ENCODE measurements around the gene CACNA1E.
"Not testable (repeated sequence)": the region's sequence is repeated elsewhere in the genome, so short reads cannot be mapped to it uniquely, and the experiment has no call there.

CACNA1E gene

DNA sequence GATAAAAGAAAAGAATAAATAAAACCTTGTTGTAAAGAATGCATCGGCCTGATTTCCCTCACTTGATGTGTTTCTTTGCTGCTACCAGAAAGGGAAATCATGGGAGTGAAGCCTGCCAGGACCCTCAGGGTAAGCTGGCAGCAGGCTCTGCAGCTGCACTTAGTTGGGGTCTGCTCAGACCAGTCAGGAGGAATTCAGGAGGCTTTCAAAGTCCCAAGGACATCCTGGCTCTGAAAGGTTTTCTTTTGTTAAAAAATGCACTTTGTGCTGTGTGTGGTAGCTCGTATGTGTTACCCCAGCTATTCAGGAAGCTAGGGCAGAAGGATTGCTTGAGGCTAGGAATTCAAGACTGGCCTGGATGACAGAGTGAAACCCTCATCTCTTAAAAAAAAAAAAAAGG lies 323.4 kb downstream of the CACNA1E start:
- no peaks in the 10 kb centered on the region for H3K27me3 ChIP-seq (ENCODE audit: control insufficient read depth, insufficient read depth, low read length)
- no peaks in the 10 kb centered on the region for H3K36me3 ChIP-seq (ENCODE audit: control insufficient read depth, insufficient read depth, low read length)
- no peaks in the 10 kb centered on the region for H3K9me3 ChIP-seq (ENCODE audit: control insufficient read depth, insufficient read depth, low read length)

DNA sequence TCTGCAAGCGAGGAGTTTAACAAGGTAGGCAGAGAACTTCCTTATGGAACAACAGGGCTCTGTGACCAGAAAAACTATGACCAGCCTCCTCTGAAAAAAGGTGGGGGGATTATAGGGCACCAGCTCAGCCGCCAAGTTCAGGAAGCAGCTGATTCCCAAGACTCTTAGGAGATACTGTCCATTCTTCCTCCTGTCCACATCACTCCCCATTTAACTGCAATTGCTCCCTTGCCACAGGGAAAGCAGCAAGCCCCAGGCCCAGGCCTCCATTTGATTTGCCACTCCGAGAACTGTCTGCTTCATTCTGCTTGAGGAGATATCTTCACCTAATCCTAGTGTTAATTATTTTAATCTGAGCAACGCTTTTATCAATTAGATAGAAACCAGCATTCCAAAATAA lies 323.9 kb downstream of the CACNA1E start:
- Histone ChIP-seq H3K9me3 (ENCODE audit: control insufficient read depth, insufficient read depth, low read length) (no peaks in the 10 kb centered on the region), H3K36me3 (ENCODE audit: control insufficient read depth, insufficient read depth, low read length) (no peaks in the 10 kb centered on the region), H3K4me3 (ENCODE audit: low read depth, low read length) (no peak overlapping the region), H3K27me3 (ENCODE audit: control insufficient read depth, insufficient read depth, low read length) (no peaks in the 10 kb centered on the region), H3K4me1 (ENCODE audit: control insufficient read depth, insufficient read depth, low read length) (no peaks in the 10 kb centered on the region), H3K9ac (ENCODE audit: low read depth, low read length) (no peak overlapping the region)

More for the DNA sequence above, 323.4 kb downstream of the CACNA1E start:
- Histone ChIP-seq H3K4me1 (ENCODE audit: control insufficient read depth, insufficient read depth, low read length) (no peaks in the 10 kb centered on the region), H3K4me3 (ENCODE audit: low read depth, low read length) (no peak overlapping the region), H3K9ac (ENCODE audit: low read depth, low read length) (no peak overlapping the region)

DNA sequence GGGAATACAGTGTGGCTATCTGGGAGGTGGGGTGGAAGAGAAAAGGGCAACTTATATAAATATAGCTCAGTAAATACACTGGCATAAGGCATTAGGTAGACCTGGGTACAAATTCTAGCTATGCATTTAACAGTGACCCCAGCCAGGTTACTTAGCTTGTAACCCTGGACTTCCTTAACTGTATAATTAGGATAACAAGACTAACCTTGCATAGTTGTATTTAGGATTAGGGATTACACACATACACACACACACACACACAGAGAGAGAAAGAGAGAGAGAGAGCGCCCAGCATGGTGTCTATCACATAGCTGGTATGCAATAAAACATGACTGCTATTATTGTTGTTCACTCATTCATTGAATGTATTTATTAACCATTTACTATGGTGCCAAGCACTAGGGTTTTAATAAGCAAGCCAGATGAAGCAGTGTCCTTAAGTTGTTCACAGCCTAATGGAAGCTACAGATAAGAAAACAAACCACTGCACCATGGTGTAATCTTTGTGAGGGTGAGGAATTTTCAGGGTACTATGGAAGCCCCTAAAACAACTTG lies 326.8 kb downstream of the CACNA1E start:
- H3K27me3 ChIP-seq (ENCODE audit: control insufficient read depth, insufficient read depth, low read length), result no peaks in the 10 kb centered on the region
- H3K9me3 ChIP-seq (ENCODE audit: control insufficient read depth, insufficient read depth, low read length), result no peaks in the 10 kb centered on the region
- H3K36me3 ChIP-seq (ENCODE audit: control insufficient read depth, insufficient read depth, low read length), result no peaks in the 10 kb centered on the region

DNA sequence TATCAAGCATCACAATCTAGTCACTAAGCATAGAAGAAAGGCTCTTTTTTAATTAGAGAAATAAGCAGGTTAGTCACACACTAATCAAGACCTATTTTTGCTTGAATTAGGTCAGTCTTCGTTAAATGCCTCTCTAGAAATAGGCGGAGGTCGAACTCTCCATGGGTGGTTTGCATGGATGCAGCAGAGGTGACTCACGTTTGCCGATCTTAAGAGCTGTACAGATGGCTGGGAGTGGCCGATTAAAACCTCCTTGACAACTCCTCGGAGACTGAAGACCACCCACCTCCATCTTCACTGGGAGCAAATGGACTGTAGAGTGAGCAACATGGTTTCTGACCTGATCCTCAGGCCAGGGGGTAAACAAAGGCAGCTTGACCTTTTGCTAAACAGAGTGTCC lies 328.9 kb downstream of the CACNA1E start:
- Histone ChIP-seq H3K27me3 (ENCODE audit: control insufficient read depth, insufficient read depth, low read length) (no peaks in the 10 kb centered on the region), H3K9ac (ENCODE audit: low read depth, low read length) (no peak overlapping the region), H3K4me1 (ENCODE audit: control insufficient read depth, insufficient read depth, low read length) (no peaks in the 10 kb centered on the region), H3K36me3 (ENCODE audit: control insufficient read depth, insufficient read depth, low read length) (no peaks in the 10 kb centered on the region), H3K9me3 (ENCODE audit: control insufficient read depth, insufficient read depth, low read length) (no peaks in the 10 kb centered on the region), H3K4me3 (ENCODE audit: low read depth, low read length) (no peak overlapping the region)

More for the DNA sequence above, 326.8 kb downstream of the CACNA1E start:
- H3K4me1 ChIP-seq (ENCODE audit: control insufficient read depth, insufficient read depth, low read length), result no peaks in the 10 kb centered on the region
- no peak overlapping the region for H3K4me3 ChIP-seq (ENCODE audit: low read depth, low read length)
- no peak overlapping the region for H3K9ac ChIP-seq (ENCODE audit: low read depth, low read length)

DNA sequence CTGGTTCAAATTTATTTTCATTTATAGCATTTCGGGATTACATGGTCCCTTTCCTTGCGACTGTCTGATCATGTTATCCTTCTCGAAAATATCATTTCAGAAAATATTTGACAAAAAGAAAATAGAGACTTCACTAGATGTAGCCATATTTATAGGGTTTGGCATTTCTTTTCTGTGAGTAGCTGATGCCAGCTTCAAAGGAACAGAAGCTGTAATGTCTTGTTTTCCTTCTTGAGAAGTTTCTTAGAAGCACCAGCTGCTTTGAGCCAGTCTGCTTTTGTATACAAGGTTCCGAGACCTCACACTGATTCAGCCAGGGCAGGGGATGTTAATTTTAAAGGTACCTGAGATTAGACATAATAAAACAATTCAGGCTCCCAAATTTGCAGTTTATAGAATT lies 329.9 kb downstream of the CACNA1E start:
- Histone ChIP-seq H3K27me3 (ENCODE audit: control insufficient read depth, insufficient read depth, low read length) (no peaks in the 10 kb centered on the region), H3K4me3 (ENCODE audit: low read depth, low read length) (no peak overlapping the region), H3K9ac (ENCODE audit: low read depth, low read length) (no peak overlapping the region), H3K9me3 (ENCODE audit: control insufficient read depth, insufficient read depth, low read length) (no peaks in the 10 kb centered on the region), H3K36me3 (ENCODE audit: control insufficient read depth, insufficient read depth, low read length) (no peaks in the 10 kb centered on the region), H3K4me1 (ENCODE audit: control insufficient read depth, insufficient read depth, low read length) (no peaks in the 10 kb centered on the region)

DNA sequence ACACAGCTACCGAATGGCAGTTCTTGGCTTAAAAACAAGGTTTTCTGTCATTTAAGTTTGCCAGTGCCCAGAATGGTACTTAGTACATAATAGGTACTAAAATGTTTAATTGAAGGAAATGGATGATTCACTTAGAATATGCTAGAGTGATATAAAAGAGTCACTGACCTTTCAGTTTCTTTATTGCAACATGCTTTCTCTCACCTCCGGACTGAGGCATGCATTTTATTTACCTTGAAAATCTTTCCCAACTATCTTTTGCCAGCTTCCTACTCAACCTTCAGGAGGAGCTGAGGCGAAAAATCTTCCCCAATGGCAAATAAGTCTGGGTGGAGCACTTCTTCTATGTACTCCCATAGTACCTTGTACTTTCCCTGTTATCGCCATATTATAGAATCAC lies 333.3 kb downstream of the CACNA1E start:
- H3K36me3 ChIP-seq (ENCODE audit: control insufficient read depth, insufficient read depth, low read length), result no peaks in the 10 kb centered on the region
- H3K9ac ChIP-seq (ENCODE audit: low read depth, low read length), result no peak overlapping the region
- H3K27me3 ChIP-seq (ENCODE audit: control insufficient read depth, insufficient read depth, low read length), result no peaks in the 10 kb centered on the region
- H3K4me3 ChIP-seq (ENCODE audit: low read depth, low read length), result no peak overlapping the region
- no peaks in the 10 kb centered on the region for H3K9me3 ChIP-seq (ENCODE audit: control insufficient read depth, insufficient read depth, low read length)
- no peaks in the 10 kb centered on the region for H3K4me1 ChIP-seq (ENCODE audit: control insufficient read depth, insufficient read depth, low read length)

DNA sequence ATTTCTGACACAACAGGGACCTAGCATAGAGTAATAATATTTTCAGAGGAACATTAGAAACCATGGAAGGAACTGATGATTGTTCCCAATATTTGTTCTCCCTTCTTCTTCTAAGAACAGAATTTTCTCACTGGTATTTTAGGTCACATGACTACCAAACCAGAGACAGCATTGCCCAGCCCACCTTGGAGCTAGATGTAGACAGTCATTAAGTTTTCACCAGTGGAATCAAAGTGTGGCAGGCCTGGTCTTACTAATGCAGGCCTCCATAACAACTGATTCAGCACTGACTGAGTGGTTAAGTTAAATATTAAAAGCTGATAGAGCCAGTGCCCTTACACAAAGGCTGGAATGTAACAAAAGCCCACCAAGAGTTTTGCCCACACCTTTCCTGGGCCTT lies 333.8 kb downstream of the CACNA1E start:
- Histone ChIP-seq H3K4me1 (ENCODE audit: control insufficient read depth, insufficient read depth, low read length) (no peaks in the 10 kb centered on the region), H3K9me3 (ENCODE audit: control insufficient read depth, insufficient read depth, low read length) (no peaks in the 10 kb centered on the region), H3K36me3 (ENCODE audit: control insufficient read depth, insufficient read depth, low read length) (no peaks in the 10 kb centered on the region), H3K4me3 (ENCODE audit: low read depth, low read length) (no peak overlapping the region), H3K9ac (ENCODE audit: low read depth, low read length) (no peak overlapping the region), H3K27me3 (ENCODE audit: control insufficient read depth, insufficient read depth, low read length) (no peaks in the 10 kb centered on the region)

DNA sequence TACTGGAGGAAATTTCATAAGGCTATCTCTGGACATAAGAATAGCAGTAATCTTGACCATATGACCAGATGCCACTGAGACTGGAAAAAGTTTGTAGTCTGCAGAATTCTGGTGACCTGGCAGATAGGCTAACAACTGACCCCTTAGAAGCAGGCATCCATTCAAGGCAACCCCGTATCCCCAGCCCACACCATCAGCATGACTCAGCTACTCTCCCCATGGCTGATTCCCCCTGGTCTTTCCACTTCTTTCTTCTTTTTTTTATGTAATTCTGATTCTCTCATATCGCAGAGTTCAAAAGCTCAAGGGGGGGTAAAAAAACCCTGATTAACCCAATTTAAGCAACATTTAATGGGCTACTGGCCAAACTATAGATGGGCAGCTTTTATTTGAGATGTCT lies 335.1 kb downstream of the CACNA1E start:
- Histone ChIP-seq H3K36me3 (ENCODE audit: control insufficient read depth, insufficient read depth, low read length) (no peaks in the 10 kb centered on the region), H3K9ac (ENCODE audit: low read depth, low read length) (no peak overlapping the region), H3K27me3 (ENCODE audit: control insufficient read depth, insufficient read depth, low read length) (no peaks in the 10 kb centered on the region), H3K4me3 (ENCODE audit: low read depth, low read length) (no peak overlapping the region), H3K9me3 (ENCODE audit: control insufficient read depth, insufficient read depth, low read length) (no peaks in the 10 kb centered on the region), H3K4me1 (ENCODE audit: control insufficient read depth, insufficient read depth, low read length) (no peaks in the 10 kb centered on the region)

DNA sequence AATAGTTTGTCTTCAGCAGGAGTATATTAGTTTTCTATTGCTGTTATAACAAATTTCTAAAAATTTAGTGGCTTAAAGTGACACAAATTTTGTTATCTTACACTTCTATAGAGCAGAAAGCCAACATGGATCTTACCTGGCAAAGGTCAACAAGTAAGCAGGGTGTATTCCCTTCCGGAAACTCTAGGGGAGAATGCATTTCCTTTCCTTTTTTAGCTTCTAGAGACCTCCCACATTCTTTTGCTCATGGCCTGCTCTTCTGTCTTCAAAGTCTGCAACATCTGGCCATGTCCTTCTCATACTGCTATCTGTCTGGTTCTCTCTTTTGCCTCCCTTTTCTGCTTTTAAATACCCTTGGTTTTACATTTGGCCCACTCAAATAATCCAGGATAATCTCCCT lies 335.6 kb downstream of the CACNA1E start:
- Histone ChIP-seq H3K4me3 (ENCODE audit: low read depth, low read length) (no peak overlapping the region), H3K27me3 (ENCODE audit: control insufficient read depth, insufficient read depth, low read length) (no peaks in the 10 kb centered on the region), H3K36me3 (ENCODE audit: control insufficient read depth, insufficient read depth, low read length) (no peaks in the 10 kb centered on the region), H3K4me1 (ENCODE audit: control insufficient read depth, insufficient read depth, low read length) (no peaks in the 10 kb centered on the region), H3K9me3 (ENCODE audit: control insufficient read depth, insufficient read depth, low read length) (no peaks in the 10 kb centered on the region), H3K9ac (ENCODE audit: low read depth, low read length) (no peak overlapping the region)

DNA sequence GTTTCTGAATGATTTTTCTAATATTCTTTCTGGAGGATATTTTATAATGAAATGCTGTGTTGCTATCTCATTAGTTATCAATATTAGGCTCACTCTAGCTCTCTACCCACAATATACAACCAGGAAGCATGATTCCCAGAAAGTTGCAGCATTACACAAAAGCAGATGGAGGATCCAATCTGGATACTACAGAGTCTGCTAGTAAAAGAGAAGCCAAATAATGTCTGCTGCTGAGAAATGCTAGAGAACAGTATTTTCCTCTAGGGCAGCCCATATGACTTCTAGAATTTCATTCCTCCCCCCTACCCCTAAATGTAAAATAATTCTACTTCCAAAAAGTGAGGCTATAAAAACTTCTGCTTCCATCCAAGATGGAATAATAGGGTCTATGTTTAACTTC lies 338.4 kb downstream of the CACNA1E start:
- Histone ChIP-seq H3K36me3 (ENCODE audit: control insufficient read depth, insufficient read depth, low read length) (no peaks in the 10 kb centered on the region), H3K9me3 (ENCODE audit: control insufficient read depth, insufficient read depth, low read length) (no peaks in the 10 kb centered on the region), H3K4me1 (ENCODE audit: control insufficient read depth, insufficient read depth, low read length) (no peaks in the 10 kb centered on the region), H3K4me3 (ENCODE audit: low read depth, low read length) (no peak overlapping the region), H3K27me3 (ENCODE audit: control insufficient read depth, insufficient read depth, low read length) (no peaks in the 10 kb centered on the region), H3K9ac (ENCODE audit: low read depth, low read length) (no peak overlapping the region)

DNA sequence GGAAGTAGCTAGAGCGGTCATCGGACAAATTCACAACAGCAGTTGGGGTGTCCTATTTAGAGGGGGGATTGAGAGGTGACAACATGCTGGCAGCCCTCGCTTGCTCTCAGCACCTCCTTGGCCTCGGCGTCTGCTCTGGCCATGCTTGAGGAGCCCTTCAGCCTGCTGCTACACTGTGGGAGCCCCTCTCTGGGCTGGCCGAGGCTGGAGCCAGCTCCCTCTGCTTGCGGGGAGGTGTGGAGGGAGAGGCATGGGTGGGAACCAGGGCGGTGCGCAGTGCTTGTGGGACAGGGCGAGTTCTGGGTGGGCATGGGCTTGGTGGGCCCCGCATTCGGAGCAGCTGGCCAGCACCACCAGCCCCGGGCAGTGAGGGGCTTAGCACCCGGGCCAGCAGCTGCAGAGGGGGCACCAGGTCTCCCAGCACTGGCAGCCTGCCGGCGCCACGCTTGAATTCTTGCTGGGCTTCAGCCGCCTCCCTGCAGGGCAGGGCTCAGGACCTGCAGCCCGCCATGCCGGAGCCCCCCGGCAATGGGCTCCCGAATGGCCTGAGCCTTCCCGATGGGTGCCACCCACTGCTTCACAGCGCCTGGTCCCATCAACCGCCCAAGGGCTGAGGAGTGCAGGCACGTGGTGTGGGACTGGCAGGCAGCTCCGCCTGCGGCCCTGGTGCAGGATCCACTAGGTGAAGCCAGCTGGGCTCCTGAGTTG lies 349.0 kb downstream of the CACNA1E start:
- not testable (repeated sequence) for H3K9me3 ChIP-seq (ENCODE audit: control insufficient read depth, insufficient read depth, low read length); H3K36me3 ChIP-seq (ENCODE audit: control insufficient read depth, insufficient read depth, low read length); H3K27me3 ChIP-seq (ENCODE audit: control insufficient read depth, insufficient read depth, low read length); H3K4me1 ChIP-seq (ENCODE audit: control insufficient read depth, insufficient read depth, low read length); H3K9ac ChIP-seq (ENCODE audit: low read depth, low read length); H3K4me3 ChIP-seq (ENCODE audit: low read depth, low read length)

DNA sequence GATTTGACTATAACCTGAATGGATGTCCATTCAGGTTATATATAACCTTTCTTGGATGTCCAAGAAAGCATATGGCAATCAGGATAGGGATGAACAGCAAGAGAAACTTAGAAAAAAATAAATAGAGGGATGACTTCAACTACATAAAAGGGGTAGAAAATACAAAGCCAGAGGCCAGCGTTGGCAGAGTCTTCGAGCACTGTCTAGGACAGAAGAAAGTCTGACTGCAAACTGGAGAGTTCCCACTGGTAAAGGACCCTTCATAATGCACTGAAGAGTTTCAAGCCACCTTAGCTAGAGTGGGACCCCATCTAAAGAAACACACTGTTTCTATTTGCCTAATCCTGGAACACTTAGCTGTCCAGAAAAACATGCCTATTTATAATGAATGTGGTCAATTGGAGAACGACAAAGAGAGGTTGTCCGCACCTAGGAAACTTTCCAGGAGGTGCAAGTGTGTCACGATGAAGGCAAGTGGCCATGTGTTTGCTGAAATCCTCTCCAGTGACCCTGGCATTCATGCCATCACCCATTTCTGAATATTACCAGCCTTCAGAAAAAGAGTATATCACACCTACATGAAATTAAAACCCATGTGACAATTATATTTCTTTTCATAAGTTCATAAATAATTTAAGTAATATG lies 362.8 kb downstream of the CACNA1E start:
- H3K4me3 ChIP-seq (ENCODE audit: low read depth, low read length), result no peak overlapping the region
- no peak overlapping the region for H3K9ac ChIP-seq (ENCODE audit: low read depth, low read length)
- H3K27me3 ChIP-seq (ENCODE audit: control insufficient read depth, insufficient read depth, low read length), result no peaks in the 10 kb centered on the region
- peaks cover 2% of the 10 kb centered on the region for H3K36me3 ChIP-seq (ENCODE audit: control insufficient read depth, insufficient read depth, low read length)
- H3K4me1 ChIP-seq (ENCODE audit: control insufficient read depth, insufficient read depth, low read length), result no peaks in the 10 kb centered on the region
- no peaks in the 10 kb centered on the region for H3K9me3 ChIP-seq (ENCODE audit: control insufficient read depth, insufficient read depth, low read length)

Measured in iPS-15b (cell line).